ENCODE results near the gene TSPAN33.

Gene TSPAN33

GRCh38 chr7:129149511-129149910 lies 5.0 kb downstream of the TSPAN33 start:
- TF ChIP-seq CTCF (IDR thresholded peaks at IDR 0.05; ENCODE audit: low read depth, low read length, missing control alignments) = no peak
- H3K4me3 ChIP-seq (replicated peaks; ENCODE audit: low read depth, low read length) = no peak overlapping the region
- no peak for DNase-seq (ENCODE audit: extremely low read depth, low read depth)

- no peak for TF ChIP-seq CTCF (IDR thresholded peaks at IDR 0.05; ENCODE audit: low read depth, low read length, missing control alignments)
- H3K4me3 ChIP-seq (replicated peaks; ENCODE audit: low read depth, low read length) = no peak overlapping the region
- no peak for DNase-seq (ENCODE audit: extremely low read depth, low read depth)
Measured at GRCh38 chr7:129150199-129150996, 5.9 kb downstream of the TSPAN33 start.

- no peak for DNase-seq (ENCODE audit: extremely low read depth, low read depth)
- no peak overlapping the region for H3K4me3 ChIP-seq (replicated peaks; ENCODE audit: low read depth, low read length)
- no peak for TF ChIP-seq CTCF (IDR thresholded peaks at IDR 0.05; ENCODE audit: low read depth, low read length, missing control alignments)
Measured at GRCh38 chr7:129157651-129158050, 13.1 kb downstream of the TSPAN33 start.

- H3K4me3 ChIP-seq (replicated peaks; ENCODE audit: low read depth, low read length) = no peak overlapping the region
- no peak for DNase-seq (ENCODE audit: extremely low read depth, low read depth)
- TF ChIP-seq CTCF (IDR thresholded peaks at IDR 0.05; ENCODE audit: low read depth, low read length, missing control alignments) = no peak
Measured at GRCh38 chr7:129159539-129159938, 15.0 kb downstream of the TSPAN33 start.

- no peak for TF ChIP-seq CTCF (IDR thresholded peaks at IDR 0.05; ENCODE audit: low read depth, low read length, missing control alignments)
- DNase-seq (ENCODE audit: extremely low read depth, low read depth) = no peak
Measured at GRCh38 chr7:129160161-129160905, 15.8 kb downstream of the TSPAN33 start.

GRCh38 chr7:129161524-129162225 lies 17.2 kb downstream of the TSPAN33 start:
- DNase-seq (ENCODE audit: extremely low read depth, low read depth) = no peak
- no peak overlapping the region for H3K4me3 ChIP-seq (replicated peaks; ENCODE audit: low read depth, low read length)
- no peak for TF ChIP-seq CTCF (IDR thresholded peaks at IDR 0.05; ENCODE audit: low read depth, low read length, missing control alignments)

More at GRCh38 chr7:129160161-129160905, 15.8 kb downstream of the TSPAN33 start:
- H3K4me3 ChIP-seq (replicated peaks; ENCODE audit: low read depth, low read length) = no peak overlapping the region

Data from HFF-Myc (cell line).